NB4 (cell line): Measurements from ENCODE around the gene ARID1B.

Experiments used
- POLR2A ChIP-seq: IDR thresholded peaks from 2 replicates; pipeline ENCODE4 v1.6.1; 2011; ENCODE audit warnings: mild to moderate bottlenecking; ENCODE audit not compliant: insufficient read length; ENCODE audit errors: extremely low read depth
- TF ChIP-seq, protein P1 (sequence below): IDR thresholded peaks from one replicate; pipeline ENCODE4 v1.5.1; 2012; ENCODE audit warnings: low read depth, low read length

DNA sequence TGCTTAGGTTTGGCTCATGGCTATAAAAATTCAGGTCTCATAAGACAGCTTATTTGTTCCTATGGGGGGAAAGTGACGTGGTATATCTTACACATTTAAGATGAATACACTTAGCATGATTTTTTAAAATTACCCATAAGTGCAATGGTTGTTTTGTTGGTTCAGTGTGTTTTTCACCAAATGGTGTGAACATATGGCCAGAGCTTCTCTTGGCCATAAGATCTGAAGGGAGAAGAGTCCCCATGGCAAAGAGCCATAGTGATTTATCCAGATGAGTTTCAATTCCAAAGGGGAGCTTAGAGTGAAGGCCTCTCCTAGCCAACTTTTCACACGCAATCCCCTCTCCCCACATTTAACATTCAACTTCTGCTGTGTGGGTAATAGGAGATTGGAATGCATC, 438.5 kb downstream of the ARID1B start:
- TF ChIP-seq, protein P1, sequence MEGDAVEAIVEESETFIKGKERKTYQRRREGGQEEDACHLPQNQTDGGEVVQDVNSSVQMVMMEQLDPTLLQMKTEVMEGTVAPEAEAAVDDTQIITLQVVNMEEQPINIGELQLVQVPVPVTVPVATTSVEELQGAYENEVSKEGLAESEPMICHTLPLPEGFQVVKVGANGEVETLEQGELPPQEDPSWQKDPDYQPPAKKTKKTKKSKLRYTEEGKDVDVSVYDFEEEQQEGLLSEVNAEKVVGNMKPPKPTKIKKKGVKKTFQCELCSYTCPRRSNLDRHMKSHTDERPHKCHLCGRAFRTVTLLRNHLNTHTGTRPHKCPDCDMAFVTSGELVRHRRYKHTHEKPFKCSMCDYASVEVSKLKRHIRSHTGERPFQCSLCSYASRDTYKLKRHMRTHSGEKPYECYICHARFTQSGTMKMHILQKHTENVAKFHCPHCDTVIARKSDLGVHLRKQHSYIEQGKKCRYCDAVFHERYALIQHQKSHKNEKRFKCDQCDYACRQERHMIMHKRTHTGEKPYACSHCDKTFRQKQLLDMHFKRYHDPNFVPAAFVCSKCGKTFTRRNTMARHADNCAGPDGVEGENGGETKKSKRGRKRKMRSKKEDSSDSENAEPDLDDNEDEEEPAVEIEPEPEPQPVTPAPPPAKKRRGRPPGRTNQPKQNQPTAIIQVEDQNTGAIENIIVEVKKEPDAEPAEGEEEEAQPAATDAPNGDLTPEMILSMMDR = no peak
- TF ChIP-seq POLR2A = no peak
